HG02610 (cell line): ENCODE data around the gene AK4.
A peak's percentile ranks its signal among the peaks of the same experiment; 100 is the strongest.
"Not testable (repeated sequence)": the region's sequence is repeated elsewhere in the genome, so short reads cannot be mapped to it uniquely, and the experiment has no call there.

Experiments
- ATAC-seq: cut with Tn5 transposase; IDR thresholded peaks from one replicate; pipeline ENCODE4 v1.9.1; 2021; ENCODE audit warnings: mild to moderate bottlenecking, moderate library complexity; ENCODE audit not compliant: unreplicated experiment

AK4 gene

DNA sequence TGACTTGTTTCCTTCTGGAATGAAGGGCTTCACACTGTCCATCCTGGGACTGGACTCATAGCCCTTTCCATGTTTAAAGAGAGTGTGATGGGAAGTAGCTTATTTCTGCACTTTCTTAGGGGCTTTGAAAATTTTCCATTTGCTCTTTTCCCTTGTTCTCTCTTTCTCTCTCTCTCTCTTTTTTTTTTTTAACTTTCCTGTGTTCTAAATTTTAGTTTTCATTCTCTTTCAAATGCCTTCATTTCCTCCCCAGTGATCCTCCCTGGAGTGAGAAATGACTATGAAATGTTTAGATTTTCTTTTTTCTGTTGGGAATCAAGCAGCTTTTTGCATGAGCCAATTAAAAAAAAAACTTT lies 2.1 kb downstream of the AK4 start:
- ATAC-seq = no peak

DNA sequence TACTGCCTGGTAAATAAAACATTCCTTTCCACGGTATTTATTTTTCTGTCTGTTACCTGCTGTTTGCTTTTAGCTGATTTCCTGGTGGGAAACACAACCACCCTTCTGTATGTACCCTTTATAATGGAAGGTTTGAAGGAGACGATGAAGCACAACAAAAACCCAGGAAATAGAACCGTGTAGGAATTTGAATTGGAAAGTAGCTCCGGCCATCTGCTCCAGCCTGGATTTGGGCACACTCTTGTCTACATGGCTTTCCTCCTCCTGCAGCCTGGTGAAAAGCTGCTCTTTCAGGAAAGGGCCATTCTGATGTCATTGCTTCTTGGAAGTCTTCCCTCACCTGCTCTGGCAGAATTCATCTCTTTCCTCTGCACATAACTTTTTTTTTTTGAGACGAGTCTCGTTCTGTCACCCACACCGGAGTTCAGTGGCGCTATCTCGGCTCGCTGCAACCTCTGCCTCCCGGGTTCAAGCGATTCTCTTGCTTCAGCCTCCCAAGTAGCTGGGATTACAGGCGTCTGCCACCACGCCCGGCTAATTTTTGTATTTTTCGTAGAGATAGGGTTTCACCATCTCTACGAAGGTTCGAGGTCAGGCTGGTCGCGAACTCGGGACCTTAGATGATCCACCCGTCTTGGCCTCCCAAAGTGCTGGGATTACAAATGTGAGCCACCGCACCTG lies 2.7 kb downstream of the AK4 start:
- no peak for ATAC-seq

DNA sequence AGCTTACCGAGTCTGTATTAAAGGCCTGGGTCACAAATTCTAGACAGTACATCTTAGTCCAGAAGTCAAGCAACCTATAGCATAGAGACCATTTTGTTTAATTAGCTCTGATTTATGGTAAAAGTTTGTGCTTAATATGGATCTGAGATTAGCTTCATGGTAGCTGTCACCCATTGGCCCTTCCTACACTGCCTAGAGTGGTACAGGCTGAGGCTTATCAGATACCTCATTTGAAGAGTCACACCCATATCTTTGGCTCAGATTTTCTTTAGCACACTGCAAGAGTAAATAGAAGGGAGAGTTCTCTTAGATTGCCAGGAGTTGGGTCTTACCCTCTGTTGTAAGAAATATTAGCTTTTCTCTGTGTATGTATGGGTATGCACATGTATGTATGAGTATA lies 3.6 kb downstream of the AK4 start:
- ATAC-seq = no peak

DNA sequence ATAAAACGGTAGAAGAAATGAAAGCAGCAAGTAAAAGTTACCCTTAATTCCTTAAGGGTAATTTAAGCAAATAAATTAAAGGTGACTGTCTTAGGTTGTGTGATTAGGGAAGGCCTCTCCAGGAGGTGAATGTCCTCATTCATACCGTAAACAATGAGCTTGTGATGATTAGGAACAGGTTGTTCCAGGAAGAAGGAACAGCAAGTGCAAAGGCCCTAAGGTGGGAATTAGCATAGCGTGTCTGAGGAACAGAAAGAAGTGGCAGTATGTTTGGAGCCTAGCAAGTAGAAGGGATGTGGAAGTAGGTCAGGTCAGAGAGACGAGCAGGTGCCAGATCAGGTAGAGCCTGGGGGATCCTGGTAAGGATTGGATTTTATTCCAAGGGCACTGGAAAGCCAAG lies 5.6 kb downstream of the AK4 start:
- no peak for ATAC-seq

DNA sequence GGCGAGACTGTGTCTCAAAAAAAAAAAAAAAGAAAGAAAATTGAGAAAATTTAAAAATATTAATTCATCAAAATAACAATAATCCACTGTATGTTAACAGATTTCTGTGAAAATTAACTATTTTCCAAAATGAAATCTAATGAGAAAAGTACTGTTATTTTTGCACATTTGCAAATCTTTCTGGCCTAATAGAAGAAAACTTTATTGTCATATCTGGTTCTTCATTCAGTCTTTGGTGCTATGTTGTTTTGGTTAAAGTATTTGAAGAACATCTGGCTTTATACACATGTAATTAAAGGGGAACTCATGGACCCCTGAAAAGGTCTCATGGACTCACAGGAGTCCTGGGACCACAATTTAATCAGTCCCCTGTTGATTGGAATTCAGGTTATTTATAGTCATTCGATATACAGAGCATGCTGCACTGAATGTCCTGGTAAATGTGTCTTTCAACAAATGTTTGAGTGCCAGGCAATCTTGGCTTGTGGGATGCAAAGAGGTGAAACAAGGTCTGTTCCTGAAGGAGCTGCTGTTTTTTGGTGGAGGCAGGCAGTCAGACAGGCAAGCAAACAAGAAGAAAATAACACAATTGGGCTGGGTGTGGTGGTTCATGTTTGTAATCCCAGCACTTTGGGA lies 9.0 kb downstream of the AK4 start:
- no peak for ATAC-seq

DNA sequence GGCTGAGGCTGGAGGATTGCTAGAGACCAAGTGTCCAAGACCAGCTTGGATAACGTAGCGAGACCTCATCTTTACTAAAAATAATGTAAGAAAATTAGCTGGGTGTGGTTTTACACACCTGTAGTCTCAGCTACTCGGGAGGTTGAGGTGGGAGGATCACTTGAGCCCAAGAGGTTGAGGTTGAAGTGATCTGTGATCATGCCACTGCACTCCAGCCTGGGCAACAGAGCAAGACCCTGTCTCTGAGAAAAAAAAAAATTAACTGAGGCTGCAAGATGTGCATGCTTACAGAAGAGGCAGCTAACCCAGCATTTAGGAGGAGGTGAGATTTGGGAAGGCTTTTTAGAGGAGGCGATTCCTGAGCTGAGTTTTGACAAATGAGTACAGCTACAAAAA lies 9.5 kb downstream of the AK4 start:
- no peak for ATAC-seq

DNA sequence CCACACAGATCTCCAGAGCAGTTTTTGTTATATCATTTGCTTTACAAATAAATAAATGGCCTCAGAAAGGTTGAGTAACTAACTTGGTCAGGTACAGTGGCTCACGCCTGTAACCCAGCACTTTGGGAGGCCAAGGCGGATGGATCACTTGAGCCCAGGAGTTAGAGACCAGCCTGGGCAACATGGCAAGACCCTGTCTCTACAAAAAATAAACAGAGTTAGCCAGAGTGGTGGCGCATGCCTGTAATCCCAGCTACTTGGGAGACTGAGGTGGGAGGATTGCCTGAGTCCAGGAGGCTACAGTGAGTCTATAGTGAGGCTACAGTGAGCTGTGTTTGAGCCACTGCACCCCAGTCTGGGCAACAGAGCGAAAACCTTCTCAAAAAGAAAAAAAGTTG lies 11.3 kb downstream of the AK4 start:
- not testable (repeated sequence) for ATAC-seq

DNA sequence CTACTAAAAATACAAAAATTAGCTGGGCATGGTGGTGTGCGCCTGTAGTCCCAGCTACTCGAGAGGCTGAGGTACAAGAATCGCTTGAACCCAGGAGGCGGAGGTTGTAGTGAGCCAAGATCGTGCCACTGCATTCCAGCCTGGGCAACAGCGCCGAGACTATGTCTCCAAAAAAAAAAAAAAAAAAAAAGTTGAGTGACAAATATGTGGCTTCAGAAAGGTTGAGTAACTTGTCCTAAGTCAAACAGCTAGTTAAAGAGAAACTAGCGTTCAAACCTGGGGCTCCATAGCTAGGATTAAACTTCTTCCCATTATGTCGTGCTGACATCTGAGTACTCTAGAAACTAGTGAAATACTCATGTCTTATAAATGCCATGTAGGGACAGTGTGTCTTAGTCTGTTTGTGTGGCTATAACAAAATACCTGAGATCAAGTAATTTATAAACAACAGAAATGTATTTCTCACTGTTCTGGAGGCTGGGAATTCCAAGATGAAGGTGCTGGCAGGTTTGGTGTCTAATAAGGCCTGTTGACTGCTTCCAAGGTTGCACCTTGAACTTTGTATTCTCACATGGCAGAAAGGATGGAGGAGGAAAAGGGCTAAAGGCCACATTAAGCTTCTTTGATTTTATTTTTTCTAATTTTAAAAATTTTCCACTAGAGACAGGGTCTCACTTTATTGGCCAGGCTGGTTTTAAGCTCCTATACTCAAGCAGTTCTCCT lies 12.0 kb downstream of the AK4 start:
- no peak for ATAC-seq

DNA sequence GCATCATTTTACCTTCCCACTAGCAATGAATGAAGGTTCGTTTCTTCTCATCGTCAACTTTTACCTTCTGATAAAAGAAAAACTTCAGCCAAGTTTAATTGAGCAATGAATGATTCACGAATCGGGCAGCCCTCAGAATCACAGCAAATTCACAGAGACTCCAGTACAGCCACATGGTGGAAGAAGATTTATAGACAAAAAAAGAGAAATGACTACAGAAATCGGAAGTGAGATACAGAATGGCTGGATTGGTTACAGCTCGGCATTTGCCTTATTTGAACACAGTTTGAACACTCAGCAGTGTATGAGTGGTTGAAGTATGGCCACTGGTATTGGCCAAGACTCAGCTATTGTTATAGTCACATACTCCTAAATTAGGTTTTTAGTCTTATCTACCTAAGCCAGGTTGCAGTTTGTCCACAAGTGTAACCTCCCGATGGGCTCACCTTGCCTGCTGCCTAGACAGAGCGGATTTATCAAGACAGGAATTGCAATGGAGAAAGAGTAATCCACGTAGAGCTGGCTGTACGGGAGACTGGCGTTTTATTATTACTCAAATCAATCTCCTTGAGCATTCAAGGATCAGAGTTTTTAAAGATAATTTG lies 15.3 kb downstream of the AK4 start:
- ATAC-seq = no peak

DNA sequence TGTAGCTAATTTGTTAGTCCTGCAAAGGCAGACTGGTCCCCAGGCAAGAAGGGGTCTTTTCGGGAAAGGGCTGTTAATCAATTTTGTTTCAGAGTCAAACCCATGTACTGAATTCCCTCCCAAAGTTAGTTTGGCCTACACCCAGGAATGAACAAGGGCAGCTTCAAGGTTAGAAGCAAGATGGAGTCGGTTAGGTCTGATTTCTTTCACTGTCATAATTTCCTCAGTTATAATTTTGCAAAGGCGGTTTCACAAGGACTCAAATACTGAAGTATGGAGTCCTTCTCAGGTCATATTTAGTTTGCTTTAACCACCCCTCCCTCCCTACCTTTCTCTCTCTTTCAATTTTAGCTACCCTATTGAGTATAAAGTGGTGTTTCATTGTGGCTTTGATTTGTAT lies 16.1 kb downstream of the AK4 start:
- ATAC-seq = not testable (repeated sequence)

DNA sequence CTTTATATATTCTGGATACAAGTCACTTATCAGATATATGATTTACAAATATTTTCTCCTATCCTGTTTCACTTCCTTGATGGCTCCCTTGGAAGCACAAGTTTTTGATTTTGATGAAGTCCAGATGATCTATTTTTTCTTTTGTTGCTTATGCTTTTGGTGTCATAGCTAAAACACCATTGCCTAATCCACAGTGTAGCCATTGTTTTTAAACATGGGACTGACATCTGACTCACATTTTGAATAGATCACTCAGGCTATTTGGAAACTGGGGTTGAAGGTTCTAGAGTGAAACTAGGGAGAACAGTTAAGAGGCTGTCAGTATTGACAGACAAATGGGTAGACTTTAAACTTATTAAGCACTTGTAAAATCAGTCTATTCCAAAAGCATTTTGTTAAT lies 16.6 kb downstream of the AK4 start:
- no peak for ATAC-seq

DNA sequence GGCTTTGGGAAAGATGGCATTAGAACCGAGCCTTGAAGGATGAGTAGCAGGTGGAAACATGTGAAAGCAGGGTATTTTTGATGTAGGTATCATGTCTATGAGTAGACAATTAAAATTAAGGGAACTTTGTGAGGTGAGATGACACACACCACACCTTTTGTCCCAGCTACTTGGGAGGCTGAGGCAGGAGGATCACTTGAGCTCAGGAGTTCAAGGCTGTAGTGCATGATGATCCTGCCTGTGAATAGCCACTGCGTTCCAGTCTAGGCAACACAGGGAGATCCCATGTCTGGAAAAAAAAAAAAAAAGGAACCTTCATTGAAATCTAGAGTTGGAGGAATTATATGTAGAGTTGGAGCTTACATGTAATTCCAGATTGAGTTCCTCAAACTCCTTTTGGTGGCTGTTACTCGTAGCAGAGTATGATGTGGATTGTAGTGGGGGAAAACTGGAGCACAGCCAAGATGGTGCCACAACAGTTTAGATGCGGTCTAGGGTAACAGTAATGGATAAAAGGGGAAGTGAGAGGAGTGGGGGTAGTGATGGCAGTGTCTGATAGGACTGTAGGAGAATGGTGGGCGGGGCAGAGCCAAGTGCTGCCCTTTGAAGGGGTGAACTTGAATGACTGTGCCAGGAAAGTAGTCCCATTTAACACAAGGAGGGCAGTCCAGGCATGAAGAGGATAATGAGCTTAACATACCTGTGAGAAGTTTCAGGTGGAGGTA lies 17.4 kb downstream of the AK4 start:
- peak; percentile 64 for ATAC-seq

DNA sequence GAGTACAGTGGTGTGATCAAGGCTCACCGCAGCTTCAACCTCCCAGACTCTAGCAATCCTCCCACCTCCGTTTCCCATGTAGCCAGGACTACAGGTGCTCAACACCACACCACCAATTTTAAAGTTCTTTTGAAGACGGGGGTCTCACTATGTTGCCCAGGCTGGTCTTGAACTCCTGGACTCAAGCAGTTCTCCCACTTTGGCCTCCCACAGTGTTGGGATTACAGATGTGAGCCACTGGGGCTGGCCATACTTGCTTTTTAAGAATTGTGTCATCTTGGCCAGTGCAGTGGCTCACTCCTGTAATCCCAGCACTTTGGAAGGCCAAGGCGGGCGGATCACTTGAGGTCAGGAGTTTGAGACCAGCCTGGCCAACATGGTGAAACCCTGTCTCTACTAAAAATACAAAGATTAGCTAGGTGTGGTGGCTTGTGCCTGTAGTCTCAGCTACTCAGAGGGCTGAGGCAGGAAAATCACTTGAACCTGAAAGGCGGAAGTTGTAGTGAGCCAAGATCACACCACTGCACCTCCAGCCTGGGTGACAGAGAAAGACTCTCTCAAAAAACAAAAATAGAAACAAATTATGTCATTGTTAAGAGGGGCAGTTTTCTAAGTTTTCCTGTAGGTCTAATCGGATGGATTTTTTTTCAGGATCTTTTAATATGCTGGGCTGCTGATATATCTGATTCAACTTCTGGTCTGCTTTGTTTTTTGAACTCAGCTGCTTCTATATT lies 18.7 kb downstream of the AK4 start:
- ATAC-seq = no peak

DNA sequence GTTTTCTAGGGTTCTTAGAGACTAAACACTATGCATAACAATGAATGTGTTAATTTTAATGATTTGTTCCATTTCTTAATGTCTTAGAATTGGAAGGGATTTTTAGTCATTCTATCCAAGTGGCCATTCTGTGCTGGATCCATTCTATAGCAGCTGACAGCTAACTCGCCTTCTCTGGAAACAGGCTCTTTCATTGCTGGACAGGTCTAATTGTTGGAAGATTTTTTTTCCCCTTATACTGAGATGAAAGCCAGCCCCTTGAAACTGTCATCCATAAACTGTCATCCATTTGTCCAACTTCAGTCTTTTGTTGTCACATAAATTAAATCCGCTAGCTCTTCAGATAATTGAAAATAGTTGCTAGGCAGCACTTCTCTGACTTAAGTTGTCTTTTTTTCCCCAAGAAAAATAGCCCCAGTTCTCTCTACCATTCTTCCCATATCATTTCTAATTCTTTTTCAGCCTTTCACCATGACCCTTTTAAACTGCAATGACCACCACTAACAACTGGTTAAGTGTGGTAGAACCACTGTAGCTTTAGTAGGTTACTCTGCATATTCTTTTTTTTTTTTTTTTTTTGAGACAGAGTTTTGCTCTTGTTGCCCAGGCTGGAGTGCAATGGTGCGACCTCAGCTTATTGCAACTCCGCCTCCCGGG lies 19.7 kb downstream of the AK4 start:
- ATAC-seq = no peak

DNA sequence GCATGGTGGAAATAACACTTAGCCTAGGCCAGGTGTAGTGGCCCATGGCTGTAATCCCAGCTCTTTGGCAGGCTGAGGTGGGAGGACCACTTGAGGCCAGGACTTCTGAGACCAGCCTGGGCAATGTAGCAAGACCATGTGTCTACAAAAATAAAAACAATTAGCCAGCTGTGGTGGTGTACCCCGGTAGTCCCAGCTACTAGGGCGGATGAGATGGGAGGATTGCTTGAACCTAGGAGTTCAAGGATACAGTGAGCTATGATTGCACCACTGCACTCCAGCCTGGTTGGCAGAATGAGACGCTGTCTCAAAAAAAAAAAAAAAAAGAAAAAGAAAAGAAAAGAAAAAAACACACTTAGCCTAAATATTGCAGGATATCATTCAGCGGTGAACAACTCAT lies 20.9 kb downstream of the AK4 start:
- no peak for ATAC-seq

DNA sequence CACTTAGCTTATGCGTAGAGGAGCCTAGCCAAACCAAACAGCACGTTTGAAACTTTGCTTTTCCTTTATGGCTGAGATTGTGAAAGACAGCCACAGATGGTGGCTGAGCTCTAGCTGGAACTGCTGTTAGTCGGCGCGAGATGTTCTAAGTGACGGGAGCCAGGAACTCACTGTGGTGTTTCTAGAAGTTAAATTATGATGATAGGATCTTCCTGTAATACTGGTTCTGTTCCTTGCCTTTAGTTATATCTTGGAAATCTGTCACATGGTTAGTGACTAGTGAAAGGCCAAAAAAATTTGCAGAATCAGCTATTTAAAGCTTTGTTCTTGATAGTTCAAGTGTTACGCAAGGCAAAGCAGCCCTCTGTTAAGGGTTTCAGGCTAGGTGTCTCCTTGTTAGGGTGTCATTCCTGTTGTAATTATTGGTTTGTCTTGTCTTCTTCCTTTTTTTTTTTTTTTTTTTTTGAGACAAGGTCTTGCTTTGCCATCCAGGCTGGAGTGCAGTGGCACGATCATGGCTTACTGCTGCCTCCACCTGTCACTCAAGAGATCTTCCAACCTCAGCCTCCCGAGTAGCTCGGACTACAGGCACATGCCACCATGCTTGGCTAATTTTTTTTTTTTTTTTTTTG lies 22.6 kb downstream of the AK4 start:
- ATAC-seq = no peak

DNA sequence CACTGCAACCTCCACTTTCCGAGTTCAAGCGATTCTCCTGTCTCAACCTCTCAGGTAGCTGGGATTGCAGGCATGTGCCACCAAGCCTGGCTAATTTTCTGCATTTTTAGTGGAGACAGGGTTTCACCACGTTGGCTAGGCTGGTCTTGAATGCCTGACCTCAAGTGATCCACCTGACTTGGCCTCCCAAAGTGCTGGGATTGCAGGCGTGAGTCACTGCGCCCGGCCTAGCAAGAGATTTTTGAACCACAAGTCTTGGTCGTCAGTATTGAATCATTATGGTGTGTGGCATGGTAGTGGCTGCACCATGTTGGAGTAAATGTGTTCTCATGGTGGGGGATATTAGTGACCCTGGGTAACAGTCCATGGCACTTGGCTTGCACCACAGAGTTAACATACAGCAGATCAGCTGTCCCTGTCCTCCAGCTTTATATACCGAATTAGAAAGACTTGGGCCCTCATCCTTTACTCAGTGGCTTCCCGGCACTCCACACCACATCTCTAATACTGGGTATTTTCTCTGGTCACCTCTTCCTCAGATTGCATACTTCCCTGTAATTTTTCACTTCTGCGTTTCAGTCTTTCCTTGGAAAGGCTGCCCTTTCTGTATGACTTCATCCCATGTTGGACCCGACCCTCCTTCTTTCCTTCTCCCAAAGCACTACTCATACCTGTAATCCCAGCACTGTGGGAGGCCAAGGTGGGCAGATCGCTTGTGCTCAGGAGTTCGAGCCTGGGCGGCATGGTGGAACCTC lies 25.1 kb downstream of the AK4 start:
- no peak for ATAC-seq

DNA sequence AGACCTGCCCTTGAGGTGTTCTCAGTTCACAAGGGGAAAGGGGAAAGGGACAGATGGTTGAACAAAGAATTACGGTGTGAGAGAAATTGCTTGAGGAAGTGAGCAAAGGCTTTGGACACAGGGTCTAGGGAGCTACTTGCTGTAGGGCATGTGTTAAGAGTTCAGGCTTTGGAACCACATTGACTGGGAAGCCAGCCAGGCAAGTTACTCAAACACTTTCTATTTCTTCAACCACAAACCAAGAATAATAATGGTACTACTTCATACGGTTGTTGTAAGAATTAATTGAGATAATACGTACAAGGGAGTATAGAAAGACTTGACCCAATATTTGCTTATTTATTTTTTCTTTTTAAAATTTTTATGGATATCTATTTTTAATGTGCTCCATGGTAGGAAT lies 26.6 kb downstream of the AK4 start:
- ATAC-seq = peak; percentile 89
